OCI-LY3 (cell line): Measurements from ENCODE around the gene SASH1.

Experiments
- EZH2phosphoT487 ChIP-seq: fragments of 200-600 bp; shearing (Covaris generic); IDR thresholded peaks from 2 replicates; pipeline ENCODE4 v1.6.1; 2018; ENCODE audit warnings: antibody characterized with exemption, mixed run types, low read depth
- TF ChIP-seq, protein P1 (sequence below): fragments of 200-600, 300-600 bp; sonication (generic); IDR thresholded peaks from 2 replicates; pipeline ENCODE4 v1.5.1; 2014; ENCODE audit warnings: antibody characterized with exemption, low read length, low read depth

DNA sequence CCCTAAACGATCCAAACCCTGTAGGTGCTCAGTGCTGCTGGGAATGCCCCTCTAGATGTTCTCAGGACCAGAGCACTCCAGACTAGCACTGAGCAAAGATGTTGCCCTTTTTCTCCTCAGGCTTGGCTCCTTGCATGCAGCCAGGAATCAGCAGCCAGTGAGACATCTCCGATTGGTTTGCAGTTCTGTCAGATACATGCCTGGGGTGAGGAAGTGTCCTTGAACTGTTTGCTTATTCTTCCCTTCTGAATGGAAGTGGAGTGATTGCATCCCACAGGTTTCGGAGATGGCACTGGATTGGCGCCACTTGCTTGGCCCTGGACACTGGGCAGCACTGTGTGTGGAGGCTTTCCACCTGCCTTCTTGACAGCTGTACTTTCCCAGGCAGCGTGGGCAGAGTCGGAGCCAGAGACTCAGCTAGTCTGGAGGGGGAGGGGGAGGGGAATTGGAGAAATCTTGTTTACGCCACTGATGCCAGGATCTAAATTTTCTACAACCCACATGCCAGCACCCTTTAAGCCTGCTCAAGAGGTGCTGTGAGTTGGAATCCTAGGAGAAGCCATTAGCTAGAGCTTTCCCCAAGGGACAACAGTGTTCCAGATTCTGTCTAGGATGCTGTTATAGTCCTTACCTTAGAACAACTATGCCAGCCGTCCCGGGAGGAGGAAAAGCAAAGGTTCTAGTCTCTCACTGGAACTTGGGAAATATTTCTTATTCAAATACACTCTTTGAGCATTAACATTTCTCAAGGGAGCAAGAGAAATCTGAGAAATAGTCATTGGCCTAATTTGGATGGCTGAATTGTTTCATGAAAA lies 49.2 kb upstream of the SASH1 start:
- TF ChIP-seq, protein P1, sequence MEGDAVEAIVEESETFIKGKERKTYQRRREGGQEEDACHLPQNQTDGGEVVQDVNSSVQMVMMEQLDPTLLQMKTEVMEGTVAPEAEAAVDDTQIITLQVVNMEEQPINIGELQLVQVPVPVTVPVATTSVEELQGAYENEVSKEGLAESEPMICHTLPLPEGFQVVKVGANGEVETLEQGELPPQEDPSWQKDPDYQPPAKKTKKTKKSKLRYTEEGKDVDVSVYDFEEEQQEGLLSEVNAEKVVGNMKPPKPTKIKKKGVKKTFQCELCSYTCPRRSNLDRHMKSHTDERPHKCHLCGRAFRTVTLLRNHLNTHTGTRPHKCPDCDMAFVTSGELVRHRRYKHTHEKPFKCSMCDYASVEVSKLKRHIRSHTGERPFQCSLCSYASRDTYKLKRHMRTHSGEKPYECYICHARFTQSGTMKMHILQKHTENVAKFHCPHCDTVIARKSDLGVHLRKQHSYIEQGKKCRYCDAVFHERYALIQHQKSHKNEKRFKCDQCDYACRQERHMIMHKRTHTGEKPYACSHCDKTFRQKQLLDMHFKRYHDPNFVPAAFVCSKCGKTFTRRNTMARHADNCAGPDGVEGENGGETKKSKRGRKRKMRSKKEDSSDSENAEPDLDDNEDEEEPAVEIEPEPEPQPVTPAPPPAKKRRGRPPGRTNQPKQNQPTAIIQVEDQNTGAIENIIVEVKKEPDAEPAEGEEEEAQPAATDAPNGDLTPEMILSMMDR, result no peak
- no peak for TF ChIP-seq EZH2phosphoT487
